Mammary epithelial cell (primary cell): ENCODE measurements around the gene TP53TG5.

ENCODE experiments used
- EZH2 ChIP-seq: IDR thresholded peaks from 2 replicates; pipeline ENCODE4 v1.6.1; 2012; ENCODE audit warnings: low read length, inconsistent platforms, borderline replicate concordance
- TF ChIP-seq, protein P1 (sequence below), 2 donors: IDR thresholded peaks in 1 of 2; conservative IDR thresholded peaks in 1 of 2; 2 replicates each; pipeline ENCODE4 v1.5.1; 2011 to 2012; ENCODE audit warnings: inconsistent platforms in 2 of 2, low read length in 2 of 2, mild to moderate bottlenecking in 2 of 2, control low read depth in 1 of 2, low read depth in 1 of 2; ENCODE audit not compliant: insufficient read depth in 1 of 2; ENCODE audit errors: extremely low read depth in 1 of 2

DNA sequence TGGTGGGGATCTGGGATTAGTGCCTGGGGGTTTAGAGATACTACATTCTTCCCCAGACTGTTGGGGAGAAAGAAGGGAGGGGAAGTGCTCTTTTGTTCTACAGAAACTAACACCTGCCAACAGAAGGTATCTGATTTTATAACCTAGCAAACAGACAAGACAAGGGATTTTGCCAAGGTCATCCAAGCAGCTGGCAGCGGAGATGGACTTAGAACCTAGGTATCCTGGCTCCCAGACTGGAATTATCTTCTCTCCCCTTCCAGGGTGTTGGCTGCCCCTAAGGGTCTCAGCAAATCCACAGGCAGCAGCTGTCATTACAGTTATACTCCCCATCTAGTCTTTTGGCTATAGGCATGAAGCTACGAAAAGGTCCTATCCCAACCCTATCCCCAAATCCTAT, 38.3 kb downstream of the TP53TG5 start:
- TF ChIP-seq, protein P1, sequence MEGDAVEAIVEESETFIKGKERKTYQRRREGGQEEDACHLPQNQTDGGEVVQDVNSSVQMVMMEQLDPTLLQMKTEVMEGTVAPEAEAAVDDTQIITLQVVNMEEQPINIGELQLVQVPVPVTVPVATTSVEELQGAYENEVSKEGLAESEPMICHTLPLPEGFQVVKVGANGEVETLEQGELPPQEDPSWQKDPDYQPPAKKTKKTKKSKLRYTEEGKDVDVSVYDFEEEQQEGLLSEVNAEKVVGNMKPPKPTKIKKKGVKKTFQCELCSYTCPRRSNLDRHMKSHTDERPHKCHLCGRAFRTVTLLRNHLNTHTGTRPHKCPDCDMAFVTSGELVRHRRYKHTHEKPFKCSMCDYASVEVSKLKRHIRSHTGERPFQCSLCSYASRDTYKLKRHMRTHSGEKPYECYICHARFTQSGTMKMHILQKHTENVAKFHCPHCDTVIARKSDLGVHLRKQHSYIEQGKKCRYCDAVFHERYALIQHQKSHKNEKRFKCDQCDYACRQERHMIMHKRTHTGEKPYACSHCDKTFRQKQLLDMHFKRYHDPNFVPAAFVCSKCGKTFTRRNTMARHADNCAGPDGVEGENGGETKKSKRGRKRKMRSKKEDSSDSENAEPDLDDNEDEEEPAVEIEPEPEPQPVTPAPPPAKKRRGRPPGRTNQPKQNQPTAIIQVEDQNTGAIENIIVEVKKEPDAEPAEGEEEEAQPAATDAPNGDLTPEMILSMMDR (conservative IDR thresholded peaks at IDR 0.05 in 1 of 2, IDR thresholded peaks at IDR 0.05 in 1 of 2; ENCODE audit: extremely low read depth in 1 of 2, insufficient read depth in 1 of 2, low read depth in 1 of 2, low read length in 2 of 2), result no peak
- no peak for TF ChIP-seq EZH2
